ENCODE data around the gene DTD1.

GRCh38 chr20:18541741-18542140 is 46.1 kb upstream of the DTD1 start:
- TF ChIP-seq CTCF (IDR thresholded peaks at IDR 0.05) (no peak), POLR2A (IDR thresholded peaks at IDR 0.05) (no peak)

Data from testis (tissue), 2 donors.